Mesenteric fat pad (tissue), 1 donor: ENCODE results near the gene TMCC1. TPM values are rescaled to one million over a fixed set of nuclear protein-coding genes. Genes with fewer than 3 reads are reported as not detected.
"Not testable (repeated sequence)": the region's sequence is repeated elsewhere in the genome, so short reads cannot be mapped to it uniquely, and the experiment has no call there.

ENCODE experiments used
- DNase-seq: peaks from one replicate; pipeline ENCODE4 v3.0.0-alpha.2; 2020; ENCODE audit warnings: low spot score
- total RNA-seq: library from RNA; stranded (reverse); fragmentation: NEBNext Ultra II Directional; extraction: Animal tissue kit (Norgen Biotek cat#: 25700); gene quantifications from one replicate; pipeline ENCODE4 v1.2.1, GENCODE V29; 2021
- donor health status: DM: yes; HTN: yes; CAD: no.

Gene TMCC1
- total RNA-seq, 1 donor from 2014 or later: 41.0 TPM

- DNase-seq: no peak
Measured at GRCh38 chr3:129688271-129688895, 205.1 kb downstream of the TMCC1 start.

DNA sequence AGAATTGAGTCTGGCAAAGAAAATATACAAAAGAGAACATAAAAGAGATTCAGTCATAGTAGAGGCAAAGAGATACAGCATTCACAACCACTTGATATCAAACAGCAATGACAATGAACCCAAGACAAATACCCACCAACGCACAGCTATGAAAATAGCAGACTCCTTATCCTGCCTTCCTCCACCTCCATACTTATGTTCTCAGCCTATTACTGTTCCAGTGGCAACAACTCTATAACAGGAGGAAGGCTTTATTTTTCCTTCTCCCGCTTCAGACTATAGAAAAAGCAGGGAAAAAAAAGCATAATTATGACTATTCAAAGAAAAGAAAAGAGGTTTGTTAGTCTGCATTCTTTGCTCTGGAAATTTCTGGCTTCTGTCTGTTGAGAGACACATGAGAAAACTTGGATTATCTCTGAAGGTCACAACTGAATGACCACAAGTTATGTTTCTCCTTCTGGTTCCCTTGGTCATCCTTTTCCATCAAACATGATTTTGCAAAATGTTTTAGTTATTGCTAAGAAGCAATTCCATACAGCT lies 205.9 kb downstream of the TMCC1 start:
- no peak for DNase-seq

DNA sequence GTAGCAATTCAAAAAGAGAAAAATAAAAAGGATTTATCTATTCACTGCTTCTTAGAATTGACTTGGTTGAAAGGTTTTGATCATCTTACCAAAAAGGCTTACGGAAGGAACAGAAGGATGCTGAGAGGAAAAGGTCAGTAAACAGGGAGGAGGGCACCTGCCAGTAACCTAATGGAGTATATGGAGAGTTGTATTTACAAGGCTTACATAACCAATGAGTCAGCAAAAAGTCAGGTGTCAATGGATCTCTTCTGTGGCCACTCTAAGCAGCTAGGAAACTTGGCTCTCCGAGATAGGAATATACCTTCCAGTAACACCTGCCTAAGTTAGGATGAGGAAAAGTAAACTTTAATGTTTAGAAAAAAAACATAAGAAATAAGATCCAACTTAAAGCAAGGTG lies 206.6 kb downstream of the TMCC1 start:
- DNase-seq: no peak

GRCh38 chr3:129684270-129684669 lies 209.2 kb downstream of the TMCC1 start:
- DNase-seq: no peak

DNA sequence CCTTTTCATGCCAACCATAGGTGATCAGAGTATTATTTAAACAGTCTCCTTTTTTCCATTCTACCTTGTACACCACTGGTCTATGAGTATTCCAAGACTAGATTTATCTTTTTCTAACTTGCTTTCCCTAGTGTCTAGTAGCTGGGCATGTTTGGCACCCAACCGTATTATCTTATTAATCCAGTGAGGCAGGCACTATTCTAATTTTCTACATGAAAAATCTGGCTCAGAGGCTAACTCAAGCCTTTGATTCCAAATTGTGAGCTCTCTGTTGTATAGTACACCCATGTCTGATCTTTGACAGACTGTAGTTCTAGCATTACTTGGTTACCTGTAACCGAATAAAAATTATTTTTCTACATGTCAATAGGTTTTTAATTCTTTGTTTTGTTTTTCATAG lies 210.3 kb downstream of the TMCC1 start:
- DNase-seq: no peak

GRCh38 chr3:129676985-129677384 lies 216.5 kb downstream of the TMCC1 start:
- no peak for DNase-seq

DNA sequence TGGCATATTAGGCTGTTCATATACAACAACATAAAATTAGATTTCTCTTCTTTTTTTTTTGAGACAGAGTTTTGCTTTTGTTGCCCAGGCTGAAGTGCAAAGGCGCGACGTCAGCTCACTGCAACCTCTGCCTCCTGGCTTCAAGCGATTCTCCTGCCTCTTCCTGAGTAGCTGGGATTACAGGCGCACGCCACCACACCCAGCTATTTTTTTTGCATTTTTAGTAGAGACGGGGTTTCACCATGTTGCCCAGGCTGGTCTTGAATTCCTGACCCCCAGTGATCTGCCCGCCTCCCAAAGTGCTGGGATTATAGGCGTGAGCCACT lies 218.8 kb downstream of the TMCC1 start:
- DNase-seq: not testable (repeated sequence)

- DNase-seq: no peak
Measured at GRCh38 chr3:129673897-129674797, 219.4 kb downstream of the TMCC1 start.

GRCh38 chr3:129673012-129673411 lies 220.5 kb downstream of the TMCC1 start:
- no peak for DNase-seq

- DNase-seq: no peak
Measured at GRCh38 chr3:129672412-129672811, 221.1 kb downstream of the TMCC1 start.

DNA sequence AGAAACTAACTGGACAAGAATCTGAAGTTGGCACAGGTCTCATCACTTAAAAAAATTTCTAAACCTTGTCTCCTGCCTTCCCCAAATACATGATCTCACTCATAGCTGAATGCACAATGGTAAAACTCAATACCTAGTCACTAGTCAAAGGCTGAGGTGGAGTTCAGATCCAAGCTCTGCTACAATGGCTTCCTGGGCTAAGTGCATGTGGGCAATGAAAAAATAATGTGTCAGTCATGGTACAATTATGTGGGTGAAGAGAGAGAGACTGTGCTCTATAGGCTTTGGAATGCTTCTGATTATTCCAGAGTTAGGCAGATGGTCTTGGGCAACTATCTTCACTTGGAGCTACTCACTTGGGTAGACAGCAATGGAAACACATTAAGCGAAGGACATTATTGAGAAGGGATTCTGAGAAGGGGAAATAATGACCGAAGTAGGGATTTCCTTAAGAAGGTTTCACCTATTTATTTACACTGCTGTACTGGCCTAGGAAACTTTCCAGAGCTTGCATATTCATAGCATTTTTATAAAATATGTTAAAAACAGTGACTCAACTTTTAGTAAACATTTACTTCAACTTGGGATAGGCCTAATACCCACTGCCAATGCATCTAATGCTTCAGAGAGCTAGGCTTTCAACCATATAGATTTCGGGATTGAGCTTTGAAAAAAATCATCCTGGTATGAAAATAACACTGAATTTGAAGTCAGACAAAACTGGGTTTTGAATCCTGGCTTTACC lies 228.3 kb downstream of the TMCC1 start:
- DNase-seq: no peak

DNA sequence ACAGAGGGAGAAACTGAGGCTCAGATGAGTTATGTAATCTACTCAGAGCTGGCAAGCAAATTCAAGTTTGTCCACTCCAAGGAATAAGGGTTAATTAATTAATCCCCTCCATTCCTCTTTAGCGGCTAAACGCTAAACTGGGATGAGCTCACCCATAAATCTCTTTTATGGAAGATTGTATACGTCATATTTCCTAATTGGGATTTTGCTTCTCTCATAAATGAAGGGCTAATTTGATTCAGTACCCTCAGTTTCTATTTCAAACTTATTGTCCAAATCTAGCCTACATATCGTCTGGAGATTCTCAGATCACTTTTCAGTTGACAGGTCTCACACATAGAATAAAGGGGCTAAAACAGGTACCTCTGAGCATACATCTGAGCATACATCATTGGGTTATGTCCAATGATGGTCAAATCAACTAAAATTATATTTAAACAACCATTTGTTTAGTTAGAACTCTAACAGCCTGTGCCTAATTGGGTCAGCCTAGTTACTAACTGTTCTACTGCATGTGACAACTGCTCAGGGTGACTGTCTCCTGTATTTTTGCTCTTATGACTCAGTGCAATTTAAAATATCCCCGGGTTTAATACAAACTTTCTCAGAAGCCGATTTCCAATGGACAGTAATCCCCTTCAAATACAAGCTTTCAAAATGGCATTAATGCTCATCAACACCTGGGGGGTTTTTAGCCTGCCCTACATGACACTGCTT lies 229.4 kb downstream of the TMCC1 start:
- DNase-seq: no peak

- no peak for DNase-seq
Measured at GRCh38 chr3:129663045-129663446, 230.5 kb downstream of the TMCC1 start.

- DNase-seq: no peak
Measured at GRCh38 chr3:129662191-129662608, 231.3 kb downstream of the TMCC1 start.

- DNase-seq: no peak
Measured at GRCh38 chr3:129661766-129662165, 231.7 kb downstream of the TMCC1 start.

GRCh38 chr3:129658110-129658843 lies 235.2 kb downstream of the TMCC1 start:
- no peak for DNase-seq

DNA sequence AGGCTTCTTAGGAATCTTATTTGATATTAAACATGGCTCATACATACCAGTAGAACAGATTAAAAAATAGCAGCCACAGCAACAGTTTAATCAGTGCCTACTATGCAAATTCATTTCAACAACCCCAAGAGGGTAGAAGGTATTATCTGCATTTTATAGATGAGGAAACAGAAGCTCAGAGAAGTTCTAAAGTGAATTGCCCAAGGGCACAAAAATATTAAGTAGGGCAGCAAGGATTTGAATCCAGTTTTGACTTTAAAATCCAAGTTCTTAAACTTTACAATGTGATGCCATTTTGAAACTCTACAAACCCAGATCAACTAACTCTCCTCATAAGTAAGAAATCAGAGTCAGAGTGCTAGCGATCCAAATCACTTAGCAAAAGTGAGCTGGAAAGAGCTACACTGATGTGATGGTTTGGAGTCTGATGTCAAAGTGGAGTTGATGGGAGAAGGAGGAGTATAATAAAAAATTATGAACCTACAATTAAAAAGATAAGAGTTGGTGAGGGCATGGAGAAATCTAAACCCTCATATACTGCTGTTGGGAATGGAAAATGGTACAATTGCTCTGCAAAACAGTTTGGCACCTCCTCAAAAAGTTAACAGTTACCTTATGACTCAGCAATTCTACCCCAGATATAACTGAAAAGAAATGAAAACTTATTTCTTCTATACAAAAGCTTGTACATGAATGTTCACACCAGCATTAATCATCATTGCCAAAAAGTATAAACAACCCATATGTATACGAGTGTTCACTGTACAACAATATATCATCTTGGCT lies 236.1 kb downstream of the TMCC1 start:
- no peak for DNase-seq

DNA sequence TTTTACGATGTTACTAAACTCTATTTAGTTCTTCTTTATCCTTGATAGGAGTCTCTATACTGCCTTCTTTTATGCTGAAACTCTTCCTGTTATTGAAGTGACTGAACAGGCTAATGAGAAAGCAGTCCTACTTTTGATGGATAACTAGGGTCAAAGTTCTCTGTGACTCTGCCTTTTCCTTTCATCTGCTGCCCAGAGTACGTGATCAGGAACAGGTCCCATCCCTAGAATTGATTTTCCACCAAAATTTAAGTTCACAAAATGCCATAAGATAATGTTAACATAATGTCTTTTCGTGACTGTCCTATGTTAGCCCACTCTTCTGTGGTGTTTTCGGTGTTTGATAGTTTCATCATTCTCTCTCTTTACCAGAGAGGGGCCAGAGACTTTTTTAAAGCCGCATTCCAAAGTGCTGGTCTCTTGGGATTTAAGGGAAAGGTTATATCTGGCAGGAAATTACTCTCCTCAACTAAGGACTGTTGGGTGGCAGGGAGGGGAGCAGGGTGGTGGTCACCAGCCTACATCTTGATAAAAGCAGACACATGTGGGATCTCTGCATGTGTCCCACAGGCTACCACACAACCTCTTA lies 236.8 kb downstream of the TMCC1 start:
- no peak for DNase-seq

DNA sequence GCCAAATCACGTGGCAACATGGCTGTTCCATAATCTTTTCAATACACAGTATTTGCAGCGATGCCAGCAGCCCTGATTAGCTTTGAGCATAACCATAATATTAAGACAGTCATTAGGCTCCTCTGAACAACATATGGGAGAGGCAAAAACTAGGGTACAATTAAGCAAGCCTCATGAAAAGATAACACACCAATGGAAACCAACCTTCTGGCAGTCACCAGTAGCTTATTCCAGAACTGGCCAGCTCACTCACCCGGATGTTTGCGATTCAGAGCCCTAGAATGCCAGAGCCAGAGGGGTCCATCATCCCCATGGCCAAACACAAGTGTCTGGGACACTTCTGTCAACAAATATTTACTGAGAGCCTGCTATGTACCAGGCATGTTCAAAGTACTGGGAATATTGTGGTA lies 238.2 kb downstream of the TMCC1 start:
- DNase-seq: no peak
